ENCODE results near the gene ST3GAL6.
"Not testable (repeated sequence)": the region's sequence is repeated elsewhere in the genome, so short reads cannot be mapped to it uniquely, and the experiment has no call there.

ST3GAL6 gene

DNA sequence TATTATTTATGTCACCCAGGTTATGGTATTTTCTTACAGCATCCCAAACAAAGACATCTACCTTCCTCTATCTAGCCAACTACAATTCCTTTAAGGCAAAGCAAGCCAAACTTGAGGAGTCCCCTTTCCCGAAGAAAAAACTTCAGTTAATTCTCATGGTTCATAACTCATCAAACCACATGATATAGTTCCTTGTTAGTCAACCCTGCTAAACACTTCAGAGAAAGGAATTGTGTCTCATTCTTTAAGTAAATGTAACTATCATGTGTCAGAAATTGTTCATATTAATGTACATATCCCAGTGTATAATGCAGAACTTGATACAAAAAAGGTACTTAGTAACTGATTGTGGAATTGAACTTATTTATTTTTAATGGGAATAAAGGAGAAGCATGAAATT is 44.4 kb downstream of the ST3GAL6 start:
- no peak for DNase-seq

DNA sequence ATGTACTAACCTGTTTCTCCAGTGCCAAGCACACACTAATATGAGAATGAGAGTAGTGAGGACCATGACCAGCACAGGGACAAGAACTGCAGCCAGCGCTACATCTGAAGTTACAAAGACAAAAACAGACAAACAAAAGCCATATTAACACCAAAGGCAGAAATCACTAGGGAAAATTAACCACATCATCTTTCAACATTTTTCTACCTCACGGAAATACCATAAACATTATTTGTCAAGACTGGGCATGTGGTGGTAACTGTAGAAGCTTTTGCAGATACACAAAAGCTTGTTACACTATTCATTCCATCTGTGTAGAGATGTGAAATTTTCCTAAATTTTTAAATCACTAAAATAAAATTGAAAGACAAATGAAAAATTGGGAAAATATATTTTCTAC is 44.9 kb downstream of the ST3GAL6 start:
- DNase-seq, result no peak

DNA sequence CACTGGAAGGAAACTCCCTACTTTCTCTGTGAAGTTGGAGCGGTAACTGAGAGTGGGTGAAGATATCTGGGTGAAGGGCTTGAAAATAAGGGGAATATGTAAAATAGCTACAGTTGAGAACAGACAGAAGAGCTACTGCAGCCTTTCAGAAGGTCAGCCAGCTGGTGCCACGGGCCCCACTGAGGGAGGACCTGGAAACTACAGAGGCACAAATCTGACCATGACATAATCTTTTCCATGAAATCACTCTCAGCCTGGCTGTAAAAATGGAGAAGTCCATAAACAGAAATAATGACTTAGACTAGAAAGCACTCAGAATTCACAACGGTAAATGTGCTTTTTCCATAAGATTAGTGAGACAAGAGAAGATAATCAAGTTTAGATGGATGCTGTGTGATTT is 46.4 kb downstream of the ST3GAL6 start:
- DNase-seq, result no peak

DNA sequence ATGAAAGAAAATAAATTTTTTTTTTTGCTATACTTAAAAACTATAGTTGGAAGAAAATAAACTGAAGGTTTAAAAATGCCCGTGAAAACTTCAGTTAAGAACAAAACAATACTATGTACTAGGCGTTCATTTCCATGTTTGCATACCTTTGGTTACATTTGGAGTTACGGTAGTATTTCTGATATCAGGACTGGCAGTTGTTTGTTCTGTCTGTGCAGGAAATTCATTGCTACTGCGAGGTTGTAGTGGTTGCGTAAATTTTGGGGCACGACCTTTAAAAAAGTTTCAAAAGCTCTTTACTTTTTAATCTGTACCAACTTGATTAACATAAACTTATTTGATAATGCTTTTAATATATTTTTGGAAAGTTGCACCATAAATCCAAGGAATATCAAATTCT is 47.9 kb downstream of the ST3GAL6 start:
- no peak for DNase-seq

DNA sequence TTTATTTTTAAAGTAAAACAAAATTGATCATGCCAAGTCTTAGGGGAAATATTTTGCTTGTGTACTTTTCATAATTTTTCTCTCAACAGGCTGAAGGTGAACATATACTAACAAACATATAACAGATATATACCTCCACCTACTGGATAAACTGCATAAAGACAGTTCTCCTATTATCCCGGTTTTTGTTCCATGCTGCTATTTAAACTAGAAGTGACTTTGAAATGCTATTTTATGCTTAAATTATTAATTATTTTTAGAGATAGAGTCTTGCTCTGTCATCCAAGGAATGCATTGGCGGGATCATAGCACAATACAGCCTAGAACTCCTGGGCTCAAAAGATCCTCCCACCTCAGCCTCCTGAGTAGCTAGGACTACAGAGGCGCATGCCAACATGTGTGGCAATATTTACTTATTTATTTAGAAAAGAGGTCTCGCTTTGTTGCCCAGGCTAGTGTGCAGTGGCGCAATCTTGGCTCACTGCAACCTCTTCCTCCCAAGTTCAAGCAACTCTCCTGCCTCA is 49.8 kb downstream of the ST3GAL6 start:
- DNase-seq, result peak; percentile 53

DNA sequence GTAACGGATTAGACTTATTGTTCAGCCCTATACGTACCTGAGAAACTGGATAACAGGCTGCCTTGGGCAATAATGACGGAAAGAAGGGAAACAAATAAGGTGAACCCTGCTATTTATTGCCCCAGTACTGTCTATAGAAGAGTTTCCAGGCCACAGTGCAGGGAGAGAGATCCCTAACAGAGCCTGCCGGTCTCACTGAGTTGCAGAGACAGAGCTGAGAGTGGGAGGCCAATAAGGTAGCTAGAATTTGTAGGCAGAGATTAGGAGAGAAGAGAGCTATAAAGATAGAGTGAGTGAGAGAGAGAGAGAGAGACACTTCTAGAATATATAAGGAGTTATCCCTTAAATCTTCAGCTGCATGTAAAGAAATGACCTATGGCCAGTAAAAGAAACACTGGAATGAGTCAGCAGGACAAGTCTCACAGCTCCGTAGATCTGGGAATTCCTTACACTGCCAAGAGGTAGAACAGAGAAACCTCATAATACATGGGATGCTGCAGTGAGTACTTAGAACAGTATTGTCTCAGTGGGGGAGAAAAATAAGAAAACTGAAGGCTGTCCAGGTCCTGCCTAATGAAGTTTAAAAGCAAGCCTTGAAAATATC is 51.8 kb downstream of the ST3GAL6 start:
- no peak for DNase-seq

DNA sequence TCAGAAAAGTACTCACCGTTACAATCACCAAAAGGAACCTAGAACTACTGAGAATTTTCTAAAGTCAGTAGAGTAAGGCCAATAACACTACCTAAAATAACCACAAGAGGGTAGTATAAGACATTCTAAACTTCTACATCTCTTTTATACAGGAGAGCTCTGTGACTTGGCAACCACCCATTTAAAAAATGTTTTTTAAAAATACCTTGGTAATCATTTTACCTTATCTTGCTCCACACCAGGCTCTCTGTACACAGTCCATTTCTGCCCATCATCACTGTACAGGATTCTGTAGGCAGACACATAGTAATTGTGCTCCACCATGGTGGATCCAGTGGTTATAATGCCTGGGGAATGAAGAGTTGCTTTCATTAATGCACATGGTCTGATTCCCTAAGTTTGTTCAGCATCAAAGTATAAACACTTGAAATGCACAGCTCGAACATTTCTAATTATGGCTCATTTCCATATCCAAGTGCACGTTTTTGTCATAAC is 54.5 kb downstream of the ST3GAL6 start:
- DNase-seq, result no peak

DNA sequence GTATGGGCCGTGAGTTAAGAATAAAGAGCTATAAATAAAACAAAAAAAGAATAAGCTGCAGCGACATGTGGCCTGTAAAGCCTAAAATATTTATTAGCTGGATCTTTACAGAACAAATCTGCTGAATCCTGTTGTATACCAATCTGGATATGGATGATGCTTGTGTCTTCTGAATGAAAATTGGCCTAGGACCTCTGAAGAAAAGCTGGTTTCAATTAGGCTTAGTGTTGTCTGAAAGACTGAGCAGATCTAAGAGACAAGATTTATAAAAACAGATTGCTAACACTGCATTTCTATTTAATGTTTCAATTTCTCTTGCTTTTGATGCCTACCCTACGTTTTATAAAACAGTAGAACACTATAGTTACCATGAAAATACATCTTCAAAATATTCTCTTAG is 57.9 kb downstream of the ST3GAL6 start:
- no peak for DNase-seq

DNA sequence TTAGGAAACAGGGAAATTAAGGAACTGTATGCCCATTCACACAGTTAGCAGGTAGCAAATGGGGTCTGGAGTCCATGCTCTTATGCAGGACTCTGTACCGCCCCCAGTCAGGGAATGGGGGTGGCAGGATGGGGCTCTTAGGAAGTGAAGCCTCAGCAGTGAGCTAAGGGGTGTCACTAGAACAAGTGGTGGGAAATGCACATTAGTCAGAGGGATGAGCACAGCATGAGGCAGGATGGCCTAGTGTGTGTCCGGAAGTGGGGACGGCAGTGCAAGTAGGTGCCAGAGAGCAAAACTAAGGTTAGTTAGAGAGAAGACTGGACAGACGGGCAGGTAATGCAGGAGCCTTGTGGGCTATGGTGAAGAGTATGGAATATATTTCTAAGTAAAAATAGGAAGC is 60.7 kb downstream of the ST3GAL6 start:
- DNase-seq, result no peak

DNA sequence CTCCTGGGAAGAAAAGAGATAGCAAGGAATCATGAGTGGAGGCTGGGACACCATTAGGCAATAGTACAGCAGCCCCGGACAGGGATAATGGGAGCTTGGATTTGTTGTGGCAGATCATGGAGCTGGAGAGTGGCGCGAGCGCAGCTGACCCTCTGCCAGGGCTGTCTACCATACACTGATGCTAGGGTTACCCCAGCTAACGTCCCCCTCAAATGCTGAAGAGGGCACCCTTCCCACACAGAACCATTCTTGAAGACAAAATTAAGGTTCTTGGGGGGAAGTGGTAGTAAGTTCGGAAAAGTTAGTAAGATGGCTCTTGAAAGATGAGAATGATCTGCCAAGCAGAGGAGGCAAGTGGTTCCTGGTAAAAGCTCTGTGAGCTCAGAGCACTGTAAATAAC is 61.1 kb downstream of the ST3GAL6 start:
- DNase-seq, result no peak

DNA sequence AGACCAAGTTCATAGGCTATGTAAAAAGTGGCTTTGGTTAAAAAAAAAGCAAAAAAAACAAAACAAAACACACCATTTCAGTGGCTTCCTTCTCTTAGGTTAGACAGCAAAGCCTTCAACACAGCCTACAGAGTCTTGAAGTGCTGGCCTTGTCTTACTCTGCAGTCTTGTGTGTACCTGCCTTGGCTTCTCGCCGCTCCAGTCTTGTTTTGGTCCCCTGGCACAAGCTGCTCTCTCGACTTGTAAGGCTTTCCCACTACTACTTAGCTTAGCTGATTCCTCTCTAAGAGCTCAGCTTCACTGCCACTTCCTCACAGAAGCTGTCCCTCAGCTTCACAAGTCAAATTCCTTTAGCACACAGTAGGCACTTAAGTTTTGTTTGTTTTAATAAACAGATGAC is 63.0 kb downstream of the ST3GAL6 start:
- DNase-seq, result no peak

DNA sequence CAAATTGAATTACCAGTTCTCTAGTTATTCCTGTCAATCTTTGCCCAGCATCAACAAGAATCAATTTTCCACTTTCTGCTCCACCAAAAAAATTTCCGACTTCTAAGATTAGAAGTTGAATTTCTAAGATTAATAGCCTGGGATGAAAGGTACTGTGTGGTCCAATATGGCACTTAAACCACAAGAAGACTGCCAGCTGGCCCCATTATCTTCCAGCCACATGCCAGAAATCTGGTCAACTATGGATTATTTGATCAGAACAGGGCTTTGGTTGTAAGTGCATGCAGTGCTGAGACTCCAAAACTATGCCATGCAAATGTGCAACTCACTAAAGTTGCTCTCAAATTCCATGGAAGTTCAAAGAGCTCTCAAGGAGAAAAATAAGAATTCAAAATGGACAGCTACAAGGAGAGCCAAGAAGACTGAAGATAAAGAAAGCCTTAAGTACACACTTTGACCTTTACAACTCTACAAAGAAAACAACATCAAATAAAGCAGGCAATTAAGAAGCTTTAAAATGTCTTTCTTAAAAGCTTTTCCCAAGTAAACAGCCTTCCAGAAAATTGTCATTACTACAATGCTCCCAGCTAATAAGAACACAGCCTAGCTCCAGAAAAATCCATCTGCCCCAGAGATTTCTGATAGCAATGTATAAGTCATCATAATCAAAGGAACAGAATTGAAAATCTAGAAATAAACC is 64.2 kb downstream of the ST3GAL6 start:
- no peak for DNase-seq

DNA sequence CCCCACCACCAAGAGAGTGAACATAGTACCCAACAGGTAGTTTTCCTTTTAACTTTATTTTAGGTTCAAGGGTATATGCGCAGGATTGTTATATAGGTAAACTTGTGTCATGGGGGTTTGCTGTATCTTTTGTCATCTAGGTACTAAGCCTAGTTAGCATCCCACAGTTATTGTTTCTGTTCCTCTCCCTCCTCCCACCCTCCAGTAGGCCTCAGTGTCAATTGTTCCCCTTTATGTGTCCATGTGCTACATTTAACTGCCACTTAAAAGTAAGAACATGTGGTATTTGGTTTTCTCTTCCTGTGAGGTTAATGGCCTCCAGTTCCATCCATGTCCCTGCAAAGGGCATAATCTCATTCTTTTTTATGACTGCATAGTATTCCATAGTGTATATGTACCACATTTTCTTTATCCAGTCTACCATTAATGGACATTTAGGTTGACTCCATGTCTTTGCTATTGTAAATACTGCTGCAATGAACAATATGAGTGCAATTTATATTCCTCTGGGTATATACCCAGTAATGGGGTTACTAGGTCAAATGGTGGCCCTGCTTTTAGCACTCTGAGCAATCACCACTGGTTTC is 66.2 kb downstream of the ST3GAL6 start:
- DNase-seq, result no peak

DNA sequence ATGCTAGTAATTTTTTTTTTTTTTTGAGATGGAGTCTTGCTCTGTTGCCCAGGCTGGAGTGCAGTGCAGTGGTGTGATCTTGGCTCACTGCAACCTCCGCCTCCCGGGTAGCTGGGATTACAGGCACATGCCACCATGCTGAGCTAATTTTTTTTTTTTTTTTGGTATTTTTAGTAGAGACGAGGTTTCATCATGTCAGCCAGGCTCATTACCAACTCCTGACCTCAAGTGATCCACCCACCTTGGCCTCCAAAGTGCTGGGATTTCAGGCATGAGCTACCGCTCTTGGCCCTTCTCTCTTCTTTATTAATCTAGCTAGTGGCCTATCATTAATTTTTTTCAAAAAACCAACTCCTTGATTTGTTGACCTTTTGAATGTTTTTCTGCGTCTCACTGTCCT is 67.9 kb downstream of the ST3GAL6 start:
- not testable (repeated sequence) for DNase-seq

DNA sequence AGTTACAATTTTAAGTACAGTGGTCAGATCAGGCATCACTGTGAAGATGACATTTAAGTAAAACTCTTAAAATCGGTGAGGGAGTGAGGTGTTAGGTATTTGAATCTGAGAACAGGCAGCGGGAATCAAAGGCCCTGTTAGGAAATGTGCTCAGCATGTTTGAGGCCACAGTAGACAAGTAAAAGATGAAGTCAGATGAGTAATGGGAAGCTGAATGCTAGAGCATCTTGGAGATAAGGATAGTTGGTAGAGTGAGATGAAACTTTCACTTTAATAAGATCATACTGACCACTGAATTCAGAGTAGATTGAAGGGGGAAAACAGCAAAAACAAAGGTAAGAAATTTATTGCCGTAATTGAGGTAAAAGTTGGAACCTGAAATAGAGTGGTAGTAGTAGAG is 76.7 kb downstream of the ST3GAL6 start:
- no peak for DNase-seq

DNA sequence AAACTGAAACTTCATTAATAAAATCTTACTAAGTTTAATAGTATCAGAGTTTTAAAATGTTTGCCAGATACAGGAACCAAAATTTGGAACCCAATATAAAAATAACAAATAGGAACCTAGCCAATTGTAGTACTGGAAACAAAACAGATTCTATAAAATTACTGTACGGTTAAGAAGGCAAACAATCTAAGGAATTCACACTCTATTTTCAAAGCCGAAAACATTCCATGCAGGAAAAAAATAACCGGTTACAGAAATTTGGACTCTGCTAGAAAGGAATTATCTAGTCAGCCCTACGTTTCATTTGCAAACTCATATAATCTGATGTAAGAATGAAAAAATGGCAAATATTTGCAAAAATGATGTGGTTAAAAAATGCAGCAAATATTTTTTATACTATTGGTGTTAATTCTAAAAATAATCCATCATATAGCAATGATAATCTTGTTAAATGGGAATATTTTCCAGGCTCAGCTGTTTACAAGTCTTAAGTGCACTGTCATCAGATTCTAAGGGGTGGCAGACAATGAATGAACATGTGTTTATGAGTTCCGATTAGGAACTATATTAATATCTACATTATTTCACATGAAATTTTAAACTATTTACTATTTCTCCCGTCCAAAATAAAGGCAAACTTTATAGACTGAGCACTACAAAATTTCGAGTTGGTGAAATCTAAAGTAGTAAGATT is 80.3 kb downstream of the ST3GAL6 start:
- no peak for DNase-seq
